H9 (cell line): Measurements from ENCODE around the gene VENTX. TPM values are rescaled to one million over a fixed set of nuclear protein-coding genes. Genes with fewer than 3 reads are reported as not detected.

Source experiments
- DNase-seq: peaks from one replicate; pipeline ENCODE4 v3.0.0-alpha.2; 2017
- H2AFZ ChIP-seq: one replicate; pipeline ENCODE4 v1.6.1; 2013; ENCODE audit warnings: mild to moderate bottlenecking, low read length, control low read depth, moderate library complexity
- H2AK5ac ChIP-seq: 2 replicates; pipeline ENCODE4 v1.6.1; 2013; ENCODE audit warnings: low read length, control low read depth, mixed read lengths; ENCODE audit not compliant: insufficient read length
- H2BK120ac ChIP-seq: one replicate; pipeline ENCODE4 v1.6.1; 2013; ENCODE audit warnings: low read depth, mild to moderate bottlenecking, low read length, control low read depth, inconsistent platforms; ENCODE audit not compliant: poor library complexity, severe bottlenecking
- H2BK12ac ChIP-seq: 2 replicates; pipeline ENCODE4 v1.6.1; 2013; ENCODE audit warnings: low read length, control low read depth, mixed read lengths, low read depth; ENCODE audit not compliant: insufficient read length
- H2BK15ac ChIP-seq: 2 replicates; pipeline ENCODE4 v1.6.1; 2013; ENCODE audit warnings: low read depth, low read length, control low read depth
- H2BK20ac ChIP-seq: one replicate; pipeline ENCODE4 v1.6.1; 2013; ENCODE audit warnings: low read depth, mild to moderate bottlenecking, low read length, control low read depth, inconsistent platforms; ENCODE audit not compliant: poor library complexity, severe bottlenecking
- H2BK5ac ChIP-seq: 2 replicates; pipeline ENCODE4 v1.6.1; 2013; ENCODE audit warnings: low read length, control low read depth, mixed read lengths; ENCODE audit not compliant: insufficient read length
- H3K14ac ChIP-seq: 2 replicates; pipeline ENCODE4 v1.6.1; 2013; ENCODE audit warnings: low read length, control low read depth; ENCODE audit not compliant: insufficient read depth
- H3K18ac ChIP-seq: 2 replicates; pipeline ENCODE4 v1.6.1; 2013; ENCODE audit warnings: low read depth, mild to moderate bottlenecking, mixed read lengths, low read length, control low read depth; ENCODE audit not compliant: insufficient read length
- H3K23ac ChIP-seq: 2 replicates; pipeline ENCODE4 v1.6.1; 2013; ENCODE audit warnings: low read length, control low read depth, mixed read lengths, low read depth; ENCODE audit not compliant: insufficient read length
- H3K23me2 ChIP-seq: 2 replicates; pipeline ENCODE4 v1.6.1; 2013; ENCODE audit warnings: low read depth, mild to moderate bottlenecking, mixed read lengths, low read length, control low read depth; ENCODE audit not compliant: insufficient read length, poor library complexity, severe bottlenecking
- H3K27ac ChIP-seq: 2 replicates; pipeline ENCODE4 v1.5.1; 2013; ENCODE audit warnings: low read length, control low read depth, mixed read lengths, low read depth; ENCODE audit not compliant: insufficient read length
- H3K27me3 ChIP-seq: 2 replicates; pipeline ENCODE4 v1.6.1; 2013; ENCODE audit warnings: low read length, control low read depth, inconsistent platforms; ENCODE audit not compliant: insufficient read depth
- H3K4ac ChIP-seq: 2 replicates; pipeline ENCODE4 v1.6.1; 2013; ENCODE audit warnings: low read depth, mild to moderate bottlenecking, control low read depth, inconsistent platforms, low read length, moderate library complexity
- H3K4me1 ChIP-seq: 2 replicates; pipeline ENCODE4 v1.6.1; 2013; ENCODE audit warnings: low read length, control low read depth, inconsistent platforms; ENCODE audit not compliant: insufficient read depth
- H3K4me2 ChIP-seq: 2 replicates; pipeline ENCODE4 v1.6.1; 2013; ENCODE audit warnings: low read length, control low read depth, mixed read lengths; ENCODE audit not compliant: insufficient read length, insufficient read depth
- H3K56ac ChIP-seq: 2 replicates; pipeline ENCODE4 v1.6.1; 2013; ENCODE audit warnings: low read depth, mild to moderate bottlenecking, mixed read lengths, low read length, control low read depth; ENCODE audit not compliant: insufficient read length
- H3K79me1 ChIP-seq: 2 replicates; pipeline ENCODE4 v1.6.1; 2013; ENCODE audit warnings: low read depth, mild to moderate bottlenecking, moderate library complexity, low read length, control low read depth, inconsistent platforms; ENCODE audit not compliant: insufficient read depth, poor library complexity, severe bottlenecking
- H3K79me2 ChIP-seq: 2 replicates; pipeline ENCODE4 v1.6.1; 2013; ENCODE audit warnings: low read length, control low read depth, inconsistent platforms; ENCODE audit not compliant: insufficient read depth
- H3K9ac ChIP-seq: 2 replicates; pipeline ENCODE4 v1.6.1; 2013; ENCODE audit warnings: low read length, control low read depth, mixed read lengths; ENCODE audit not compliant: insufficient read length; ENCODE audit errors: extremely low read depth
- H3K9me3 ChIP-seq: one replicate; pipeline ENCODE4 v1.6.1; 2013; ENCODE audit warnings: low read depth, low read length, inconsistent platforms; ENCODE audit not compliant: control insufficient read depth
- H3T11ph ChIP-seq: one replicate; pipeline ENCODE4 v1.6.1; 2013; ENCODE audit warnings: mild to moderate bottlenecking, low read length, control low read depth, inconsistent platforms
- H4K20me1 ChIP-seq: one replicate; pipeline ENCODE4 v1.6.1; 2013; ENCODE audit not compliant: control insufficient read depth, insufficient read length, insufficient read depth
- H4K5ac ChIP-seq: 2 replicates; pipeline ENCODE4 v1.6.1; 2013; ENCODE audit warnings: low read depth, mild to moderate bottlenecking, mixed read lengths, low read length, control low read depth; ENCODE audit not compliant: insufficient read length
- H4K8ac ChIP-seq: replicated peaks from 2 replicates; pipeline ENCODE4 v1.6.1; 2013; ENCODE audit warnings: low read length, control low read depth, mixed read lengths, low read depth; ENCODE audit not compliant: insufficient read length
- H4K91ac ChIP-seq: 2 replicates; pipeline ENCODE4 v1.6.1; 2013; ENCODE audit warnings: low read depth, mild to moderate bottlenecking, moderate library complexity, mixed read lengths, low read length, control low read depth; ENCODE audit not compliant: insufficient read length
- H3K27ac Mint-ChIP-seq, 3 experiments: 2 replicates in 2 of 3; 3 replicates in 1 of 3; pipeline ENCODE4 v1.8.0; 2020 to 2021; ENCODE audit warnings: mixed read lengths in 3 of 3, mild to moderate bottlenecking in 1 of 3, moderate library complexity in 1 of 3
- H3K27me3 Mint-ChIP-seq: 2 replicates; pipeline ENCODE4 v1.8.0; 2021; ENCODE audit warnings: low read depth, mild to moderate bottlenecking, moderate library complexity, mixed read lengths
- H3K36me3 Mint-ChIP-seq, 3 experiments: 2 replicates in 2 of 3; 3 replicates in 1 of 3; pipeline ENCODE4 v1.8.0; 2020 to 2021; ENCODE audit warnings: low read depth in 3 of 3, mixed read lengths in 3 of 3; ENCODE audit not compliant: insufficient read depth in 1 of 3
- H3K4me1 Mint-ChIP-seq, 2 experiments: 2 replicates each; pipeline ENCODE4 v1.8.0; 2020; ENCODE audit warnings: mixed read lengths in 2 of 2
- H3K4me3 Mint-ChIP-seq, 2 experiments: 2 replicates in 1 of 2; 3 replicates in 1 of 2; pipeline ENCODE4 v1.8.0; 2020 to 2021; ENCODE audit warnings: mild to moderate bottlenecking in 2 of 2, mixed read lengths in 2 of 2, moderate library complexity in 1 of 2
- H3K9me3 Mint-ChIP-seq, 2 experiments: 2 replicates in 1 of 2; 3 replicates in 1 of 2; pipeline ENCODE4 v1.8.0; 2020; ENCODE audit warnings: mild to moderate bottlenecking in 2 of 2, mixed read lengths in 2 of 2, moderate library complexity in 1 of 2
- WGBS: extraction: QIAGEN DNeasy Blood & Tissue Kit; methylation state at CpG from one replicate; pipeline ENCODE4 v1.1.7; 2013; ENCODE audit warnings: missing lambda C conversion rate, low lambda C conversion rate, mixed read lengths; ENCODE audit not compliant: insufficient read length; ENCODE audit errors: extremely low coverage; 5-methylcytosine and 5-hydroxymethylcytosine counted together
- total RNA-seq: library from RNA; stranded (reverse); gene quantifications from 2 replicates; pipeline ENCODE4 v1.2.1, GENCODE V29; 2021
- TF ChIP-seq, protein P1 (sequence below): fragments of 200-600 bp; sonication (generic); conservative IDR thresholded peaks from 3 replicates; pipeline ENCODE4 v1.8.0; 2021; ENCODE audit warnings: antibody characterized with exemption, mild to moderate bottlenecking

The VENTX gene
- total RNA-seq, 1 experiment from 2014 or later, result 10.9 TPM

DNA sequence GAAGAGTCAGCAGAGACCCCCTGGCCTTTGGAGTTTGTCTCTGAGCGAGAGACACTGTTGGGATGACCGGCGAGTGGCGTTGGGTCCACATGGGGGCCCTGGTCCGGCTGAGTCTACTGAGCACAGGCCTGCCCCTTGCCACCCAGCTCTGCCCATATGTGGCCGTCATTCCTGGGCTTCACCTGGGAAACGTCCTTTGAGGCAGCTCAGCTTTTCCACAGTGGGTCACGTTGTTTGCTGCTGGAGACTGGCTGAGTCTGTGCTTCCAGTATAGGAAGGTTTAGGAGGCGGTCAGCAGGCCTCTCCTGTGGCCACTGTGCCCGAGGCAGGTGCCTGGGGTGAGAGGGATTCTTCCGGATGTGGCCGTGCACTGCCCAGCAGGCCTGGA, 21.9 kb downstream of the VENTX start:
- no peaks in the 10 kb centered on the region for H3K79me2 ChIP-seq
- no peaks in the 10 kb centered on the region for H3K4me1 ChIP-seq
- no peak overlapping the region for H2BK15ac ChIP-seq
- no peaks in the 10 kb centered on the region for H3K36me3 Mint-ChIP-seq
- H3K27ac ChIP-seq, result no peak overlapping the region
- no peak overlapping the region for H2BK20ac ChIP-seq
- H3K27ac Mint-ChIP-seq, result no peak overlapping the region
- H3K18ac ChIP-seq, result no peak overlapping the region
- H2BK5ac ChIP-seq, result no peak overlapping the region
- H4K91ac ChIP-seq, result no peak overlapping the region
- H4K20me1 ChIP-seq, result peaks cover 3% of the 10 kb centered on the region
- no peak overlapping the region for H4K5ac ChIP-seq
- H2BK12ac ChIP-seq, result no peak overlapping the region
- H3K9me3 ChIP-seq, result no peaks in the 10 kb centered on the region
- peaks cover 7% of the 10 kb centered on the region for H3K23me2 ChIP-seq
- no peak overlapping the region for H3T11ph ChIP-seq
- H3K4me2 ChIP-seq, result no peak overlapping the region
- no peak overlapping the region for H3K56ac ChIP-seq
- H3K4me3 Mint-ChIP-seq, result peak overlapping the region; percentile 11 to 66; a peak in 1 of 5 replicates
- no peaks in the 10 kb centered on the region for H3K79me1 ChIP-seq
- no CpG with 5 or more reads among the region's 12 CpGs for WGBS
- no peaks in the 10 kb centered on the region; the same call in 1 of the 2 replicates for H3K27me3 ChIP-seq
- H3K9me3 Mint-ChIP-seq, result no peaks in the 10 kb centered on the region; a peak in 1 of 5 replicates
- H2AK5ac ChIP-seq, result no peak overlapping the region
- TF ChIP-seq, protein P1, sequence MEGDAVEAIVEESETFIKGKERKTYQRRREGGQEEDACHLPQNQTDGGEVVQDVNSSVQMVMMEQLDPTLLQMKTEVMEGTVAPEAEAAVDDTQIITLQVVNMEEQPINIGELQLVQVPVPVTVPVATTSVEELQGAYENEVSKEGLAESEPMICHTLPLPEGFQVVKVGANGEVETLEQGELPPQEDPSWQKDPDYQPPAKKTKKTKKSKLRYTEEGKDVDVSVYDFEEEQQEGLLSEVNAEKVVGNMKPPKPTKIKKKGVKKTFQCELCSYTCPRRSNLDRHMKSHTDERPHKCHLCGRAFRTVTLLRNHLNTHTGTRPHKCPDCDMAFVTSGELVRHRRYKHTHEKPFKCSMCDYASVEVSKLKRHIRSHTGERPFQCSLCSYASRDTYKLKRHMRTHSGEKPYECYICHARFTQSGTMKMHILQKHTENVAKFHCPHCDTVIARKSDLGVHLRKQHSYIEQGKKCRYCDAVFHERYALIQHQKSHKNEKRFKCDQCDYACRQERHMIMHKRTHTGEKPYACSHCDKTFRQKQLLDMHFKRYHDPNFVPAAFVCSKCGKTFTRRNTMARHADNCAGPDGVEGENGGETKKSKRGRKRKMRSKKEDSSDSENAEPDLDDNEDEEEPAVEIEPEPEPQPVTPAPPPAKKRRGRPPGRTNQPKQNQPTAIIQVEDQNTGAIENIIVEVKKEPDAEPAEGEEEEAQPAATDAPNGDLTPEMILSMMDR, result no peak
- peaks cover 11 to 32% of the 10 kb centered on the region in 2 experiments for H3K4me1 Mint-ChIP-seq
- no peak overlapping the region for H2AFZ ChIP-seq
- no peak for DNase-seq
- no peak overlapping the region for H3K4ac ChIP-seq
- H3K14ac ChIP-seq, result no peak overlapping the region
- H3K9ac ChIP-seq, result no peak overlapping the region
- H3K23ac ChIP-seq, result no peak overlapping the region
- H3K27me3 Mint-ChIP-seq, result peaks cover 19% of the 10 kb centered on the region
- no peak overlapping the region for H4K8ac ChIP-seq
- no peak overlapping the region for H2BK120ac ChIP-seq
